Measurements from ENCODE around the gene HSPH1. TPM values are rescaled to one million over a fixed set of nuclear protein-coding genes. Genes with fewer than 3 reads are reported as not detected.

The HSPH1 gene
- total RNA-seq, 1 experiment from 2014 or later: 105 TPM

DNA sequence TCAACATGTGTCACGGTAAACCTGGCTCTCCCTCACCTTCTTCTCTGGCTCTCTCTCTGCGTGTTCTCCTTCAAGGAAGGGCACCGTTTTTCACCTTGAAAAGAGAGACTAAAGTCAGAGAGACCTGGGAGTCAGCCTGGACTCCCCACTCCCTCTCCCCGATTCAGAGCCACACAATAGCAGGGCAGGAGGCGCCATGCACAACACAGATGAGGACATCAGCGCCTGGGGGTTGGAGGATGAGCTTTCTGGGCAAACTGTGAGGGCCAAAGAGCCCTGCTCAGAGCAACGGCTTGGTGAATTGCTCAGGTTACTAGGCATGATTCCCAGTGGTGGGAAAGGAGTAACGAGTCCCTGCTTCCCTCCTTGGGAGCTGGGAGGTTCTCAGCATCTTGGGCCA lies 32.3 kb downstream of the HSPH1 start:
- no peak overlapping the region for H3K27ac ChIP-seq
- H2AFZ ChIP-seq: no peak overlapping the region
- no peak for TF ChIP-seq EZH2 (IDR thresholded peaks at IDR 0.05; ENCODE audit: low read depth)
- TF ChIP-seq, protein P1, sequence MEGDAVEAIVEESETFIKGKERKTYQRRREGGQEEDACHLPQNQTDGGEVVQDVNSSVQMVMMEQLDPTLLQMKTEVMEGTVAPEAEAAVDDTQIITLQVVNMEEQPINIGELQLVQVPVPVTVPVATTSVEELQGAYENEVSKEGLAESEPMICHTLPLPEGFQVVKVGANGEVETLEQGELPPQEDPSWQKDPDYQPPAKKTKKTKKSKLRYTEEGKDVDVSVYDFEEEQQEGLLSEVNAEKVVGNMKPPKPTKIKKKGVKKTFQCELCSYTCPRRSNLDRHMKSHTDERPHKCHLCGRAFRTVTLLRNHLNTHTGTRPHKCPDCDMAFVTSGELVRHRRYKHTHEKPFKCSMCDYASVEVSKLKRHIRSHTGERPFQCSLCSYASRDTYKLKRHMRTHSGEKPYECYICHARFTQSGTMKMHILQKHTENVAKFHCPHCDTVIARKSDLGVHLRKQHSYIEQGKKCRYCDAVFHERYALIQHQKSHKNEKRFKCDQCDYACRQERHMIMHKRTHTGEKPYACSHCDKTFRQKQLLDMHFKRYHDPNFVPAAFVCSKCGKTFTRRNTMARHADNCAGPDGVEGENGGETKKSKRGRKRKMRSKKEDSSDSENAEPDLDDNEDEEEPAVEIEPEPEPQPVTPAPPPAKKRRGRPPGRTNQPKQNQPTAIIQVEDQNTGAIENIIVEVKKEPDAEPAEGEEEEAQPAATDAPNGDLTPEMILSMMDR (conservative IDR thresholded peaks at IDR 0.05): no peak
- no peaks in the 10 kb centered on the region for H3K9me2 ChIP-seq (ENCODE audit: insufficient read depth)
- H3K4me2 ChIP-seq: no peak overlapping the region
- peaks cover 8% of the 10 kb centered on the region; the same call in 1 of the 2 replicates for H3F3A ChIP-seq (ENCODE audit: insufficient read depth, low read depth)
- no peaks in the 10 kb centered on the region for H4K20me1 ChIP-seq (ENCODE audit: insufficient read depth)
- no TSS peak for BruUV-seq (replicated peaks)
- no peaks in the 10 kb centered on the region for H3K9me3 ChIP-seq (ENCODE audit: insufficient read depth, low read depth)
- H3K79me2 ChIP-seq (ENCODE audit: low read depth): no peaks in the 10 kb centered on the region
- no peak overlapping the region for H3K4me3 ChIP-seq
- peaks cover 12% of the 10 kb centered on the region for H3K27me3 ChIP-seq (ENCODE audit: insufficient read depth, low read depth)
- H3K4me1 ChIP-seq (replicated peaks; ENCODE audit: insufficient read depth): no peaks in the 10 kb centered on the region
- ChIA-PET CTCF (no interaction called here), POLR2A (ENCODE audit: unreplicated experiment) (interaction anchor here (0.6 kb wide), 1 partner anchor 29 kb away, joined by 5 read pairs; no protein-coding TSS in a partner anchor)
- no peaks in the 10 kb centered on the region for H3K36me3 ChIP-seq (ENCODE audit: low read depth)
- intact Hi-C loops (cut with micrococcal nuclease; ENCODE audit: unreplicated experiment): no loop called here
- no peak for DNase-seq

DNA sequence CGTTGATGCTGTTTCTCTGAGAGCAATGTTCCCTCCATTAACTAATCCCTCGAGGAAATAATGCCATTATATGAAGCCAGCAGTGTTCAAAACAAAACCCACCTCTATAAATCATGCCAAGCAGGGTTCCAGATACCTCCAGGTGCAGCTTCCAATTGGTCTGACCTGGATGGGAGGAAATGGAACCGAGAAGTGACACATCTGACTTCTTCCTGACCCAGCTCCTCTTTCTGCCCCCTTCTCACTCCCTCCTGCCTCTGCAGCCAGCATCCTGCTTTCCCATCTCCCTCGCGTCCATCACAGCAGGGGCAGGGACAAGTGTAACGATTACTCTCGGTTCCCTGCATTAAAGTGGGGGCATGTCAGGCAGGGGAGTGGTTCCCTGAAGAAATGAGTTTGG lies 37.5 kb downstream of the HSPH1 start:
- BruUV-seq (replicated peaks): no TSS peak
- Histone ChIP-seq H3K36me3 (ENCODE audit: low read depth) (no peaks in the 10 kb centered on the region), H3K79me2 (ENCODE audit: low read depth) (no peaks in the 10 kb centered on the region), H2AFZ (no peak overlapping the region), H3K4me1 (replicated peaks; ENCODE audit: insufficient read depth) (no peaks in the 10 kb centered on the region), H3K4me3 (no peak overlapping the region), H3F3A (ENCODE audit: insufficient read depth, low read depth) (no peaks in the 10 kb centered on the region), H3K9me2 (ENCODE audit: insufficient read depth) (no peaks in the 10 kb centered on the region), H3K27me3 (ENCODE audit: insufficient read depth, low read depth) (peaks cover 27% of the 10 kb centered on the region), H3K27ac (no peak overlapping the region), H4K20me1 (ENCODE audit: insufficient read depth) (no peaks in the 10 kb centered on the region), H3K9me3 (ENCODE audit: insufficient read depth, low read depth) (no peaks in the 10 kb centered on the region; the same call in 1 of the 2 replicates), H3K4me2 (no peak overlapping the region)
- CTCF ChIA-PET: no interaction called here
- no peak for TF ChIP-seq EZH2 (IDR thresholded peaks at IDR 0.05; ENCODE audit: low read depth)
- TF ChIP-seq, protein P1 (conservative IDR thresholded peaks at IDR 0.05): no peak
- DNase-seq: no peak
- POLR2A ChIA-PET (ENCODE audit: unreplicated experiment): no interaction called here
- intact Hi-C loops (cut with micrococcal nuclease; ENCODE audit: unreplicated experiment): no loop called here

DNA sequence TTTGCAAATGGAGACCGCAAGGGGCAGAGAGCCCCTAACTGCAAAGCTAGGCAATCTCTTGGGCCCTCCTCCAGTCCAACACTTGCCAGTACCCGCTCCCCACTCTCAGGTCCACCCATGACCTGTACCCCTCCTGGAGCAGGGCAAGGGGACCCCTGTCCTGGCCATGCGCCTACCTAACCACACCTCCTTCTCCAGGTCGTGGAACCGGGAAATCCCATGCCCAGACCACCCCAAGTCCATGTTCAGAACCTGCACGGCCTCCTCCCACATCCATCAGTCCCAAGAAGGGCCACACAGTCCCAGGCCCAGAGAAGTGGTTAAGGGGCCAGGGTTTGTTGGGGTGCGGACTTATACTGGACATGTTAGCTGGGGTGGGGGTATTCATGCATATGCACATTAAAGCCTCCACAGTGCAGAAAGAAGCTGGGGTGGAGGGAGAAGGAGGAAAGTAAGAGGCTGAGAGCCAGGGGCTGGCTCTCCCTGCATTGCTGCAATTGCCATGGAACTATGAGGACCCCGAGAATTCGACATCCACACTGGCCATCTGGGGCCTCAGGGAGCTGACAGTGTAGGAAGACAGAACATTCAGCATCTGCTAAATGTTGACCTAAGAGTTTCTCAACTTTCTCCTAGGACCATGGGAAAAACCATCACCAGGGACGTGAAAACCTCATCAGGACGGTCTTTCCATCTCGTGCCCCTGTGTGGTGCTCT lies 39.0 kb downstream of the HSPH1 start:
- no peak for DNase-seq
- Histone ChIP-seq H3F3A (ENCODE audit: insufficient read depth, low read depth) (no peaks in the 10 kb centered on the region), H4K20me1 (ENCODE audit: insufficient read depth) (no peaks in the 10 kb centered on the region), H3K79me2 (ENCODE audit: low read depth) (no peaks in the 10 kb centered on the region), H2AFZ (no peak overlapping the region), H3K4me3 (no peak overlapping the region), H3K27me3 (ENCODE audit: insufficient read depth, low read depth) (peaks cover 42% of the 10 kb centered on the region), H3K27ac (no peak overlapping the region), H3K9me3 (ENCODE audit: insufficient read depth, low read depth) (no peaks in the 10 kb centered on the region; the same call in 1 of the 2 replicates), H3K9me2 (ENCODE audit: insufficient read depth) (no peaks in the 10 kb centered on the region), H3K4me2 (no peak overlapping the region), H3K36me3 (ENCODE audit: low read depth) (no peaks in the 10 kb centered on the region), H3K4me1 (replicated peaks; ENCODE audit: insufficient read depth) (no peaks in the 10 kb centered on the region)
- no TSS peak for BruUV-seq (replicated peaks)
- TF ChIP-seq, protein P1 (conservative IDR thresholded peaks at IDR 0.05): no peak
- no peak for TF ChIP-seq EZH2 (IDR thresholded peaks at IDR 0.05; ENCODE audit: low read depth)
- intact Hi-C loops (cut with micrococcal nuclease; ENCODE audit: unreplicated experiment): no loop called here
- ChIA-PET CTCF (no interaction called here), POLR2A (ENCODE audit: unreplicated experiment) (no interaction called here)

Measured in PC-9 (cell line).